RWPE2 (cell line): ENCODE data around the gene IZUMO1R.

ENCODE experiments used
- ATAC-seq: fragments of 200-7000 bp; cut with Tn5 transposase; 3 replicates; pipeline ENCODE4 v1.9.1; 2021; ENCODE audit warnings: low read depth
- DNase-seq: peaks from one replicate; pipeline ENCODE4 v3.0.0-alpha.2; 2020; ENCODE audit warnings: low spot score
- H3K27ac ChIP-seq: fragments of 450-650 bp; 2 replicates; pipeline ENCODE4 v1.5.1; 2017; ENCODE audit warnings: mild to moderate bottlenecking; ENCODE audit not compliant: poor library complexity, severe bottlenecking
- H3K27me3 ChIP-seq: fragments of 250-450 bp; sonication (Bioruptor Pico); 2 replicates; pipeline ENCODE4 v1.5.1; 2021; ENCODE audit warnings: mild to moderate bottlenecking, moderate library complexity; ENCODE audit not compliant: insufficient read depth, poor library complexity, severe bottlenecking
- H3K36me3 ChIP-seq: fragments of 250-450 bp; sonication (Bioruptor Pico); 2 replicates; pipeline ENCODE4 v1.5.1; 2020; ENCODE audit warnings: low read depth, mild to moderate bottlenecking, moderate library complexity
- H3K4me1 ChIP-seq: fragments of 250-450 bp; sonication (Bioruptor Pico); 2 replicates; pipeline ENCODE4 v1.5.1; 2021; ENCODE audit warnings: mild to moderate bottlenecking, moderate library complexity; ENCODE audit not compliant: insufficient read depth, poor library complexity, severe bottlenecking
- H3K4me3 ChIP-seq: fragments of 250-450 bp; sonication (Bioruptor Pico); 2 replicates; pipeline ENCODE4 v1.5.1; 2021; ENCODE audit warnings: mild to moderate bottlenecking, moderate library complexity; ENCODE audit not compliant: severe bottlenecking
- H3K9me3 ChIP-seq: fragments of 250-450 bp; sonication (Bioruptor Pico); 2 replicates; pipeline ENCODE4 v1.5.1; 2021; ENCODE audit warnings: mild to moderate bottlenecking, moderate library complexity; ENCODE audit not compliant: severe bottlenecking
- TF ChIP-seq, protein P1 (sequence below): fragments of 450-650 bp; IDR thresholded peaks from one replicate; pipeline ENCODE4 v1.5.1; 2017; ENCODE audit warnings: mild to moderate bottlenecking, moderate library complexity; ENCODE audit not compliant: poor library complexity, severe bottlenecking

IZUMO1R gene

DNA sequence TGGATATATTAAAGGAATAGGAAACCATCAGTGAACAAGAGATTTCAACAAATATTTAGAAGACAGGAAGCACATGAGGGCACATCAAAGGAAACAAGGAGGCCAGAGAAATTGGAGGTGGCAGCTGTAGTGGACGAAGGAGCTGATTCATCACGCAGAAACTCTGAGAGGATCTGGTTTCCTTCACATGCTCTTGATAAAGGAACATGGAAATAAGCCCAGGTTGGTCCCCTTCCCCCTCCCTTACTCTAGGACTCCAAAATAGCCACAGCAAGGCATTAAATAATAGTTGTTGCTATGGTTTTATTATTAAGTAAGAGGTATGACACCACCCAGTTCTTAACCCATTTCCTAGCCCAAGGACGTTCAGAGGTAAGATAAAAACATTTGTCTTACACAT, 11.3 kb downstream of the IZUMO1R start:
- H3K27ac ChIP-seq, result no peak overlapping the region
- no peaks in the 10 kb centered on the region for H3K27me3 ChIP-seq
- no peak for DNase-seq
- H3K4me1 ChIP-seq, result no peaks in the 10 kb centered on the region
- no peaks in the 10 kb centered on the region for H3K9me3 ChIP-seq
- peak; percentile 68 for ATAC-seq
- H3K4me3 ChIP-seq, result no peak overlapping the region
- H3K36me3 ChIP-seq, result no peaks in the 10 kb centered on the region
- TF ChIP-seq, protein P1, sequence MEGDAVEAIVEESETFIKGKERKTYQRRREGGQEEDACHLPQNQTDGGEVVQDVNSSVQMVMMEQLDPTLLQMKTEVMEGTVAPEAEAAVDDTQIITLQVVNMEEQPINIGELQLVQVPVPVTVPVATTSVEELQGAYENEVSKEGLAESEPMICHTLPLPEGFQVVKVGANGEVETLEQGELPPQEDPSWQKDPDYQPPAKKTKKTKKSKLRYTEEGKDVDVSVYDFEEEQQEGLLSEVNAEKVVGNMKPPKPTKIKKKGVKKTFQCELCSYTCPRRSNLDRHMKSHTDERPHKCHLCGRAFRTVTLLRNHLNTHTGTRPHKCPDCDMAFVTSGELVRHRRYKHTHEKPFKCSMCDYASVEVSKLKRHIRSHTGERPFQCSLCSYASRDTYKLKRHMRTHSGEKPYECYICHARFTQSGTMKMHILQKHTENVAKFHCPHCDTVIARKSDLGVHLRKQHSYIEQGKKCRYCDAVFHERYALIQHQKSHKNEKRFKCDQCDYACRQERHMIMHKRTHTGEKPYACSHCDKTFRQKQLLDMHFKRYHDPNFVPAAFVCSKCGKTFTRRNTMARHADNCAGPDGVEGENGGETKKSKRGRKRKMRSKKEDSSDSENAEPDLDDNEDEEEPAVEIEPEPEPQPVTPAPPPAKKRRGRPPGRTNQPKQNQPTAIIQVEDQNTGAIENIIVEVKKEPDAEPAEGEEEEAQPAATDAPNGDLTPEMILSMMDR, result no peak

DNA sequence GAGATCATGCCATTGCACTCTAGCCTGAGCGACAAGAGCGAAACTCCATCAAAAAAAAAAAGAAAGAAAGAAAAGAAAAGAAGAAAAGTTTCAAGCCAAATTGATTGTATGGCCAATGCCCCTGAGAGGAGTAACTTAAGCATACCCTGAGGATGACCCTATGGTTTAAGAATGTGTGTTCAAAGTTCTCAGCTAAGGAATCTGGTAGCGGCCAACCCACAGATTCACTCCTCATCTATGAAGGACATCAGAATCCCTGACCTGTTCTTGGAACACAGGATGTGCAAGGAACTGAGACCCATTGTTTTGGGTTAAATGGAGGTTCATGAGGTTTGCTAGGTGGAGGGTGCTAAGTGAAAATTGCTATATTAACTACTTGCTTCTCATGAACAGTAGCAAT, 18.1 kb downstream of the IZUMO1R start:
- no peaks in the 10 kb centered on the region for H3K36me3 ChIP-seq
- no peaks in the 10 kb centered on the region for H3K27me3 ChIP-seq
- DNase-seq, result no peak
- H3K4me1 ChIP-seq, result no peaks in the 10 kb centered on the region
- no peak overlapping the region for H3K4me3 ChIP-seq
- H3K27ac ChIP-seq, result no peak overlapping the region
- ATAC-seq, result no peak
- H3K9me3 ChIP-seq, result no peaks in the 10 kb centered on the region
- TF ChIP-seq, protein P1, result no peak

DNA sequence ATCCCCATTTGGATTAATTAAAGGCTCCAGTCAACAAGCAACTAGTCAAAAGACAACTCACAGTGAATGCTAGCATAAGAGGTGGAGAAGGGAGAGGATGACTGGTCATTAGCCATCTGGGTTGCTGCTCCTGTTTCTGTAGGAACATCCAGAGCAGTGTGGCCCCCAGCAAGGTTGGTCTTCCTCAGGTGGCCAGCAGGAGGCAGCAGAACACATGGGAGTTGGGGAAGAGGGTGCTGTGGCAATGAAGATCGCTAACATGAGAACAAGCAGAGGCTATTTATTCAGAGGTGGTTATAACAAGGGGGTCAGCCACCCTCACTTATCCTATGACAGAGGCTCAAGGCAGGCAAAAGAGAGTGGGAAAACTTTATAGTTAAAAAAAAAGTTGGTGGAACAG, 21.3 kb downstream of the IZUMO1R start:
- H3K9me3 ChIP-seq, result no peaks in the 10 kb centered on the region
- ATAC-seq, result no peak
- DNase-seq, result no peak

DNA sequence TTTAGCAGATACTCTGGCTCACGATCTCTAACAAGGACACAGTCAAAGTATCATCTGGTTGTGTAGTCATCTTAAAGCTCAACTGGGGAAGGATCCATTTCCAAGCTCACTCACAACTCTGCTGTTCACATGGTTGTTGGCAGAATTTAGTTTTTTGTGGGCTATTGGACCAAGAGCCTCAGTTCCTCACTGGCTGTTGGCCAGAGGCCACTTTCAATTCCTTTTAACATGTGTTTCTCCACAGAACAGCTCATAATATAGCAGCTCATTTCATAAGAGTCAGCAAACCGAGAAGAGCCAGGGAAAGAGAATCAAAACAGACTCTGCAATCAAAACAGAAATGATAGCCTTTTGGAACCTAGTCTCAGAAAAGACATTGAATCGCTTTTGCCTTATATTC, 22.6 kb downstream of the IZUMO1R start:
- Histone ChIP-seq H3K4me1 (peaks cover 3% of the 10 kb centered on the region), H3K27me3 (no peaks in the 10 kb centered on the region), H3K4me3 (no peak overlapping the region), H3K27ac (no peak overlapping the region), H3K9me3 (no peaks in the 10 kb centered on the region), H3K36me3 (no peaks in the 10 kb centered on the region)
- TF ChIP-seq, protein P1, result no peak
- no peak for ATAC-seq
- no peak for DNase-seq

More for the DNA sequence above, 21.3 kb downstream of the IZUMO1R start:
- Histone ChIP-seq H3K27ac (no peak overlapping the region), H3K36me3 (no peaks in the 10 kb centered on the region), H3K4me3 (no peak overlapping the region), H3K27me3 (no peaks in the 10 kb centered on the region), H3K4me1 (no peaks in the 10 kb centered on the region)
- TF ChIP-seq, protein P1, result peak; percentile 30

DNA sequence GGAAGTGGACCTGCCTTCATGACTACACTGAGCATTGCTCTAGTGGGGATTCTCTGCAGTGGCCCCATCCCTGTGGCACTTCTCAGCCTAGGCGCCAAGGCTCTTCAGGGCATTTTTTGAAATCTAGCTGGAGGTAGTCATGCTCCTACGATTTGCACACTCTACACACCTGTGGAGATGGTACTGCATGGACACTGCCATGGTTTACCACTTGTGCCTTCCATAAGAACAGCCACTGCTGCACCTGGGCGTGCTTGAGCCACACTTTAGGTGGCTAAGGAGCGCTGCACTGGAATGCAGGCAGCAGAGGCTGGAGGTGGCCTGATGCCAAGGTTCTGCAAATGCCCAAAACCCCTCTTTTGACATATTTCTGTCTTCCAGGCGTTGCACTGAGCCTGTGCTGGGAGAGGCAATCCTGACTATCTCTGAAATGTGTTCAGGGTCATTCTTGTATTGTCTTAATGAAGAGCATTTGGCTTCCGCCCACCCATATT, 24.3 kb downstream of the IZUMO1R start:
- no peaks in the 10 kb centered on the region for H3K9me3 ChIP-seq
- DNase-seq, result no peak
- no peak overlapping the region for H3K27ac ChIP-seq
- H3K27me3 ChIP-seq, result no peaks in the 10 kb centered on the region
- no peaks in the 10 kb centered on the region for H3K36me3 ChIP-seq
- no peak for ATAC-seq
- H3K4me1 ChIP-seq, result peaks cover 3% of the 10 kb centered on the region
- TF ChIP-seq, protein P1, result no peak
- H3K4me3 ChIP-seq, result no peak overlapping the region
